Activated naive CD8-positive, alpha-beta T cell treated with anti-CD3 and anti-CD28 coated beads for 36 hours (primary cell): Measurements from ENCODE around the gene MUC12. TPM values are rescaled to one million over a fixed set of nuclear protein-coding genes. Genes with fewer than 3 reads are reported as not detected.
A peak's percentile ranks its signal among the peaks of the same experiment; 100 is the strongest.
"Not testable (repeated sequence)": the region's sequence is repeated elsewhere in the genome, so short reads cannot be mapped to it uniquely, and the experiment has no call there.

Experiments
- DNase-seq: peaks from one replicate; pipeline ENCODE4 v3.0.0; 2021
- H3K27ac Mint-ChIP-seq: one replicate; pipeline ENCODE4 v1.8.0; 2022; ENCODE audit warnings: mild to moderate bottlenecking, moderate library complexity, mixed read lengths
- H3K27me3 Mint-ChIP-seq: one replicate; pipeline ENCODE4 v1.8.0; 2022; ENCODE audit warnings: mild to moderate bottlenecking, mixed read lengths
- H3K36me3 Mint-ChIP-seq: one replicate; pipeline ENCODE4 v1.8.0; 2021; ENCODE audit warnings: mild to moderate bottlenecking, mixed read lengths
- H3K4me1 Mint-ChIP-seq: one replicate; pipeline ENCODE4 v1.8.0; 2021; ENCODE audit warnings: mixed read lengths
- H3K4me3 Mint-ChIP-seq: one replicate; pipeline ENCODE4 v1.8.0; 2022; ENCODE audit warnings: mild to moderate bottlenecking, moderate library complexity, mixed read lengths
- H3K9me3 Mint-ChIP-seq: one replicate; pipeline ENCODE4 v1.8.0; 2022; ENCODE audit warnings: mixed read lengths
- total RNA-seq, 2 experiments: library from RNA; stranded (reverse); gene quantifications; one replicate each; pipeline ENCODE4 v1.2.3, GENCODE V29; 2021

Gene MUC12
- total RNA-seq, 2 experiments from 2014 or later, result 0.66 TPM; not detected in 1

- DNase-seq, result not testable (repeated sequence)
Measured at GRCh38 chr7:101000025-101000424, 30.7 kb downstream of the MUC12 start.

GRCh38 chr7:101002333-101002732, 33.0 kb downstream of the MUC12 start:
- not testable (repeated sequence) for H3K27me3 Mint-ChIP-seq, H3K9me3 Mint-ChIP-seq, H3K4me3 Mint-ChIP-seq, H3K27ac Mint-ChIP-seq, DNase-seq, H3K4me1 Mint-ChIP-seq, H3K36me3 Mint-ChIP-seq

More at GRCh38 chr7:101000025-101000424, 30.7 kb downstream of the MUC12 start:
- H3K4me3 Mint-ChIP-seq, H3K4me1 Mint-ChIP-seq, H3K36me3 Mint-ChIP-seq, H3K9me3 Mint-ChIP-seq, H3K27me3 Mint-ChIP-seq, H3K27ac Mint-ChIP-seq: not testable (repeated sequence)

GRCh38 chr7:101007361-101007760, 38.0 kb downstream of the MUC12 start:
- H3K27me3 Mint-ChIP-seq, H3K9me3 Mint-ChIP-seq, H3K36me3 Mint-ChIP-seq, H3K4me3 Mint-ChIP-seq, H3K27ac Mint-ChIP-seq, DNase-seq, H3K4me1 Mint-ChIP-seq: not testable (repeated sequence)

GRCh38 chr7:101009629-101010028, 40.3 kb downstream of the MUC12 start:
- DNase-seq, result no peak
- Mint-ChIP-seq H3K36me3 (no peaks in the 10 kb centered on the region), H3K4me1 (no peaks in the 10 kb centered on the region), H3K4me3 (no peak overlapping the region), H3K27ac (no peak overlapping the region), H3K9me3 (no peaks in the 10 kb centered on the region), H3K27me3 (no peaks in the 10 kb centered on the region)

GRCh38 chr7:101012931-101013330, 43.6 kb downstream of the MUC12 start:
- no peak overlapping the region for H3K4me3 Mint-ChIP-seq
- H3K27ac Mint-ChIP-seq, result no peak overlapping the region
- no peak for DNase-seq
- H3K27me3 Mint-ChIP-seq, result no peaks in the 10 kb centered on the region
- no peaks in the 10 kb centered on the region for H3K36me3 Mint-ChIP-seq
- peaks cover 10% of the 10 kb centered on the region for H3K4me1 Mint-ChIP-seq
- no peaks in the 10 kb centered on the region for H3K9me3 Mint-ChIP-seq

- no peaks in the 10 kb centered on the region for H3K27me3 Mint-ChIP-seq
- no peak overlapping the region for H3K4me3 Mint-ChIP-seq
- no peak overlapping the region for H3K27ac Mint-ChIP-seq
Measured at GRCh38 chr7:101015626-101016025, 46.3 kb downstream of the MUC12 start.

GRCh38 chr7:101017064-101017777, 47.9 kb downstream of the MUC12 start:
- peaks cover 5% of the 10 kb centered on the region for H3K27me3 Mint-ChIP-seq
- H3K27ac Mint-ChIP-seq, result peak overlapping the region; percentile 62
- peak overlapping the region; percentile 81 for H3K4me3 Mint-ChIP-seq
- peak; percentile 76 for DNase-seq
- H3K9me3 Mint-ChIP-seq, result no peaks in the 10 kb centered on the region
- H3K4me1 Mint-ChIP-seq, result peaks cover 15% of the 10 kb centered on the region
- H3K36me3 Mint-ChIP-seq, result no peaks in the 10 kb centered on the region

More at GRCh38 chr7:101015626-101016025, 46.3 kb downstream of the MUC12 start:
- Mint-ChIP-seq H3K36me3 (no peaks in the 10 kb centered on the region), H3K4me1 (peaks cover 15% of the 10 kb centered on the region), H3K9me3 (no peaks in the 10 kb centered on the region)
- no peak for DNase-seq

GRCh38 chr7:101018271-101019167, 49.2 kb downstream of the MUC12 start:
- peaks cover 15% of the 10 kb centered on the region for H3K4me1 Mint-ChIP-seq
- H3K4me3 Mint-ChIP-seq, result peak overlapping the region; percentile 52
- DNase-seq, result peak; percentile 16
- H3K27me3 Mint-ChIP-seq, result peaks cover 6% of the 10 kb centered on the region
- peak overlapping the region; percentile 68 for H3K27ac Mint-ChIP-seq
- H3K36me3 Mint-ChIP-seq, result no peaks in the 10 kb centered on the region
- no peaks in the 10 kb centered on the region for H3K9me3 Mint-ChIP-seq

- Mint-ChIP-seq H3K36me3 (no peaks in the 10 kb centered on the region), H3K27me3 (peaks cover 12% of the 10 kb centered on the region), H3K4me3 (no peak overlapping the region), H3K27ac (no peak overlapping the region), H3K4me1 (peaks cover 15% of the 10 kb centered on the region), H3K9me3 (no peaks in the 10 kb centered on the region)
- DNase-seq, result no peak
Measured at GRCh38 chr7:101020444-101020843, 51.1 kb downstream of the MUC12 start.

- no peaks in the 10 kb centered on the region for H3K36me3 Mint-ChIP-seq
- DNase-seq, result no peak
- H3K4me3 Mint-ChIP-seq, result no peak overlapping the region
- peaks cover 11% of the 10 kb centered on the region for H3K4me1 Mint-ChIP-seq
- H3K9me3 Mint-ChIP-seq, result no peaks in the 10 kb centered on the region
- H3K27me3 Mint-ChIP-seq, result peaks cover 12% of the 10 kb centered on the region
- no peak overlapping the region for H3K27ac Mint-ChIP-seq
Measured at GRCh38 chr7:101021703-101022102, 52.3 kb downstream of the MUC12 start.

GRCh38 chr7:101023839-101024238, 54.5 kb downstream of the MUC12 start:
- H3K9me3 Mint-ChIP-seq, result no peaks in the 10 kb centered on the region
- no peak overlapping the region for H3K27ac Mint-ChIP-seq
- no peak overlapping the region for H3K4me3 Mint-ChIP-seq
- DNase-seq, result no peak
- H3K4me1 Mint-ChIP-seq, result peaks cover under 1% of the 10 kb centered on the region
- peaks cover 12% of the 10 kb centered on the region for H3K27me3 Mint-ChIP-seq
- no peaks in the 10 kb centered on the region for H3K36me3 Mint-ChIP-seq

- Mint-ChIP-seq H3K4me3 (no peak overlapping the region), H3K9me3 (no peaks in the 10 kb centered on the region), H3K27ac (no peak overlapping the region), H3K27me3 (no peaks in the 10 kb centered on the region), H3K36me3 (no peaks in the 10 kb centered on the region), H3K4me1 (no peaks in the 10 kb centered on the region)
- DNase-seq, result no peak
Measured at GRCh38 chr7:101031082-101031481, 61.7 kb downstream of the MUC12 start.

GRCh38 chr7:101035941-101036340, 66.6 kb downstream of the MUC12 start:
- no peak overlapping the region for H3K4me3 Mint-ChIP-seq
- DNase-seq, result no peak
- no peak overlapping the region for H3K27ac Mint-ChIP-seq
- no peaks in the 10 kb centered on the region for H3K27me3 Mint-ChIP-seq
- H3K4me1 Mint-ChIP-seq, result no peaks in the 10 kb centered on the region
- no peaks in the 10 kb centered on the region for H3K36me3 Mint-ChIP-seq
- H3K9me3 Mint-ChIP-seq, result no peaks in the 10 kb centered on the region

GRCh38 chr7:101041283-101041682, 71.9 kb downstream of the MUC12 start:
- not testable (repeated sequence) for H3K4me1 Mint-ChIP-seq, DNase-seq, H3K27ac Mint-ChIP-seq, H3K4me3 Mint-ChIP-seq, H3K27me3 Mint-ChIP-seq, H3K36me3 Mint-ChIP-seq, H3K9me3 Mint-ChIP-seq

GRCh38 chr7:101058355-101058754, 89.0 kb downstream of the MUC12 start:
- Mint-ChIP-seq H3K4me1 (peaks cover 5% of the 10 kb centered on the region), H3K9me3 (no peaks in the 10 kb centered on the region), H3K4me3 (no peak overlapping the region), H3K36me3 (no peaks in the 10 kb centered on the region), H3K27me3 (peaks cover 46% of the 10 kb centered on the region), H3K27ac (no peak overlapping the region)
- peak; percentile 32 for DNase-seq

GRCh38 chr7:101059620-101059942, 90.2 kb downstream of the MUC12 start:
- no peaks in the 10 kb centered on the region for H3K9me3 Mint-ChIP-seq
- H3K36me3 Mint-ChIP-seq, result no peaks in the 10 kb centered on the region
- no peak overlapping the region for H3K27ac Mint-ChIP-seq
- peaks cover 50% of the 10 kb centered on the region for H3K27me3 Mint-ChIP-seq
- H3K4me3 Mint-ChIP-seq, result no peak overlapping the region
- peaks cover 5% of the 10 kb centered on the region for H3K4me1 Mint-ChIP-seq
- no peak for DNase-seq
